Right lung (tissue), 10 donors: ENCODE results near the gene RHOV. TPM values are rescaled to one million over a fixed set of nuclear protein-coding genes. Genes with fewer than 3 reads are reported as not detected.

ENCODE experiments used
- DNase-seq, 2 donors: peaks; one replicate each; pipeline ENCODE4 v3.0.0-alpha.2; 2013
- long read RNA-seq, 8 donors: transcript quantifications; one replicate each; lab custom pipeline, GENCODE V29; 2026
- polyA plus RNA-seq, 5 donors: library from polyadenylated mRNA; unstranded; fragments of 120-200 nt; gene quantifications; one replicate each; pipeline versions ENCODE4 v1.2.1 to v1.2.3, GENCODE V29; 2013; ENCODE audit warnings: inconsistent platforms in 1 of 5, low replicate concordance in 1 of 5; ENCODE audit not compliant: insufficient read length in 5 of 5, insufficient read depth in 1 of 5

RHOV gene, protein sequence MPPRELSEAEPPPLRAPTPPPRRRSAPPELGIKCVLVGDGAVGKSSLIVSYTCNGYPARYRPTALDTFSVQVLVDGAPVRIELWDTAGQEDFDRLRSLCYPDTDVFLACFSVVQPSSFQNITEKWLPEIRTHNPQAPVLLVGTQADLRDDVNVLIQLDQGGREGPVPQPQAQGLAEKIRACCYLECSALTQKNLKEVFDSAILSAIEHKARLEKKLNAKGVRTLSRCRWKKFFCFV
- under 1 TPM; 0.36 to 0.60 (median 0.51) TPM for polyA plus RNA-seq
- long read RNA-seq, donor 1: 0 reads
- long read RNA-seq, donor 2: 0 reads
- long read RNA-seq, donor 3: 0 reads
- long read RNA-seq, donor 4: 0 reads
- long read RNA-seq, donor 5: 0 reads
- long read RNA-seq, donor 6, partial matches to known transcripts: 0 of 1 reads
- long read RNA-seq, donor 6, other reads (novel, unspliced or antisense): 0 of 1 reads
- long read RNA-seq, donor 7: 0 reads
- long read RNA-seq, donor 8: 0 reads

DNA sequence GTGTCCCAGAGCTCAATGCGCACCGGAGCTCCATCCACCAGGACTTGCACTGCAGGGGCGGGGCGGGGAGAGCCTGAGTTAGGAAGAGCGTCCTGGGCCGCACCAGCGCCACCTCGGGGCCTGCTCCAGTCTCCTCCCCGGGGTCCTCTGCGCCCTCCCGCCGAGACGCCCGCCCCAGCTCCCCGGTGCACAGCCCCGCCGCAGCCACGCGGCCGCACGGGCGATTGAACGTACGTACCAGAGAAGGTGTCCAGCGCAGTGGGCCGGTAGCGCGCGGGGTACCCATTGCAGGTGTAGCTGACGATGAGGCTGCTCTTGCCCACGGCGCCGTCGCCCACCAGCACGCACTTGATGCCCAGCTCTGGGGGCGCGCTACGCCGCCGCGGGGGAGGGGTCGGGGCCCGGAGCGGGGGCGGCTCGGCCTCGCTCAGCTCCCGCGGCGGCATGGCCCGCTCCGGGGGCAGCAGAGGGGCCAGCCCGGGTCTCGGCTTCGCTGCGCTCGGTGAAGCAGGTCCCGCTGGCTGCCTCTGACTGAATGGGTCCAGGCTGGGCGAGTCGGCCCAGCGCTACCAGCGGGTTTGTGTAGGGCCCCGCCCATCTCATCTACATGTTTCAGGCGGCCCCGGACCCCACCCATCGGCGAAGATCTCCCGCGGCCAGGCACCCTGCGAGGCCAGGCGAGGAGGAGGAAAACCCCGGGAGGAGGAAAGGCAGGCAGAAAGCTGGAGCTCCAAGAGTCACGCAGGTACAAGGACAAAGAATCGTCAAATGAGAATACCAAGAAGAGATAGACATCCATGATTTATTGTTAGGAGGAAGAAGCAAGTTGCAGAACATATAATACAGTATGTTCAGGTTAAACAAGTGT, at the start of gene RHOV:
Gene RHOV, minus strand, starts transcription at position 541 of the 868 bp plus-strand sequence. Its CDS starts 95 bp downstream, at position 446.
- peak in 1 of 2 donors; percentile 32 for DNase-seq

DNA sequence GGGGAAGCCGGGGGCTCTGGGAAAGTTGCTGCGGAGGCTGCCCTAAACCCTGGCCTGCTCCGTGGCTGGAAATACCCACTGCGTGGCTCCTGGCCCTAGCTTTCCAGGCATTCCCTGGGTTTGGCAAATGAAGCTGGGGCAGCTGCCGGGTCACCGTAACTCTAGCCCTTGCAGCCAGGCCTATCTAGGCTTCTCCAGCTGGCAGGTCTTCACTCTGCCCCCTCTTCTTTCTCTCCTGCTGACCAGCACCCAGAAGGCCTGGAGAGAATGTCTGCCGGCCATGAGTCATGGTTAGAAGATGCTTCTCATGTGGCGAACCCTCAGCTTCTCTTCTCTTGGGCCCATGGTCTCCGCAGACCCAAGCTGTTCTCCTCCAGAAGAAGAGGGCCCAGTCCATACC, 49.5 kb upstream of the RHOV start:
- DNase-seq: no peak

DNA sequence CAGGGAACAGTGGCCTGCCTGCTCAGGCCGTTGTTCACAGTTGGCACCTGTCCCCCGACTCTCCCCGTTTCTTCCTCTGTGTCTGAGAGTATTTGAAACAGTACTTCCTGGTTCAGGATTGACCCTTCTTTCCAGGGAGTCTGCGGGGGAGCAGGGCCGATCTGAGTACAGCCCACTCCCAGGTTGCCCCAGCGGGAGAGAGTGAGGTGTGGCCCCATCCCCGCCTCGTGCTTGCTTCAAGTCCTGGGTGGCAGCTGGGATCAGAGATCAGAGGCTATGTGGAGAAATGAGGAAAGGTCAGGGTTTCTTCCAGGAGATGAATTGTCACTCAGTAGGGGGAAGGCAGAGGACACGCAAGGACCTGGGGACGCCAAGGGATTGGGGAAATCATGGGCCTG, 48.6 kb upstream of the RHOV start:
- DNase-seq: no peak

DNA sequence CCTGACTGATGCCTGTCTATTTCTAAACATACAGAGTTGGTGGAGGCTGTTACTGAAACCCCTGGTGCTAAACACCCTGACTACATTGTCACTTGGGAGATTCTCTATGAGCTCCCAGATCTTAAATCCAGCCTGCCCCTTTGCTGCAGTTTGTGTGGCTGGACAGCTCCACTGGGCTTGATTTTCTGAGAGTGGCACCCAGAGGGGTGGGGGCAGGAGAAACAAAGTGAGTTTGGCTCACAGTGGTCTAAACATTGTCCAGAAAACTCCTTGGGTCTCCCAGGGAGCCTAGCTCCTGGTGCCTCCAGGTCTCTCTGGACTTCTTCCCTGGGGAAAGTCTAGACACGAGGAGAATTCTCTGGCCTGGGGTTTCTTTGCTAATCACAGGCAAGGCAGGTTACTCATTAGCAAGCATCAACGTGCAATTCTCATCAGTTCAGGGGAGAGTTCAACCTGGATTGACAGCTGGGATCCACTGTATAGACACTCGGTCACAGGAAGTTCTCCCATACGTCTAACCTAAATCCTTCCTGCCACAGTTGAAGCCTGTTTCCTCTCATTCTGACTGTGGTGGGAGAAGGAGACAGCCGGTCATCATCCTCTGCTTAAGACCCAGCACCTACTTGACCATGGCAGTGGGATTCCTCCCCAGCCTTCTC, 48.0 kb upstream of the RHOV start:
- no peak for DNase-seq

DNA sequence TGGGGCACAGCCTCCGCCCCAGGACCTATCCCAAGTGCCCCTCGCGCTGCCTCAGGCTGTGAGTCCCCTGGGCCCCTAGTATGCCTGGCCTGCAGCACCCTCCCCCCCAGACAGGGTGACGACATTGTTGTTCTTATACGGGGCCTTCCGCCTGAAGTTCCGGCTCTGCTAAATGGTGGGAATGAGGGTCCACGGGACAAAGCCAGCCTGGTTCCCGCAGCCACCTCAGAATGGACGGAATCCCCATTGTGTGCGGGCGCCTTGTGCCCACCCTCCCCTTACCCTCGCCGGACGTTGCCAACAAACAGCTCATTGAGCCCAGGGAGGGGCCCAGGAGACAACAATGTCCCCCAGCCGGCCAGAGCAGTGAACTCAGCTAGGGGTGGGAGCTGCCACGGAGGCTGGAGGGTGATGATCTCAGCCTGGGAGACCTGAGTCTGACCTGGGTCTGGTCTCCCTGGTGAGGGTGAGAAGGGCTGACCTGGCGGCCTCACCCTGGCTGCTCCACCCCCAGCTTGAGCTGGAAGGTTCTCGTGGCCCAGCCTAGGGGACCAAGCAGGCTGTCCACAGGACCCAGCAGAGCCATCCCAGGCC, 44.9 kb upstream of the RHOV start:
- DNase-seq: no peak

DNA sequence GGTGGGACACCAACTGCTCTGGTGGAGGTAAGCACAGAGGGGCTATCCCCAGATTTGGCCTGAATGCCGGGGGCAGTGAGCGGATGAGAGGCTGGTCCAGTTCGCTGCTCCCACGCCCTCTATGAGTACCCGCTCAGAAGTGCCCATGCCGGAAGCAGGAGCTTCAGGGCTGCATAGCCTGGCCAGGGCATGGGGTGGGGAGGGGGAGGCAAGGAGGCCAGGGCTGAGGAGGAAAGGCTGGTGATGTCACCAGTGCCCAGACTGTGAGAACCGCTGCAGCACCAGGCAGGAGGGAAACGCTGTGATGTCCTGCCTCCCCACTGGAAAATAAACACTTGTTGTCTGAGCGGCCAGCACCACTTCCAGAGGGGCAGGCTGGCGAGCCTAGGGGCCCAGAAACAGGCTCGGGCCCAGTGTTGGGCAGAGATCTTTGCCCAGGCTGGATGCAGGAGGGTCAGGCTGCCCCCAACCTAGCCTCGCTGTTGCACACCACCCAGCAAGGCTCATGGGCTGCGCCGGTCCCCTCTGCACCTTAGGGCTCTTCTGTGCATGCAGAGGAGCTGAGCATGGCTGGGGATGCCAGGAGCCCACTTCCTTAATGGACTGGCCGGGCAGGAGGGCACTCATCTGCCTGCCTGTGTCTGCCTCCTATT, 44.2 kb upstream of the RHOV start:
- no peak for DNase-seq

DNA sequence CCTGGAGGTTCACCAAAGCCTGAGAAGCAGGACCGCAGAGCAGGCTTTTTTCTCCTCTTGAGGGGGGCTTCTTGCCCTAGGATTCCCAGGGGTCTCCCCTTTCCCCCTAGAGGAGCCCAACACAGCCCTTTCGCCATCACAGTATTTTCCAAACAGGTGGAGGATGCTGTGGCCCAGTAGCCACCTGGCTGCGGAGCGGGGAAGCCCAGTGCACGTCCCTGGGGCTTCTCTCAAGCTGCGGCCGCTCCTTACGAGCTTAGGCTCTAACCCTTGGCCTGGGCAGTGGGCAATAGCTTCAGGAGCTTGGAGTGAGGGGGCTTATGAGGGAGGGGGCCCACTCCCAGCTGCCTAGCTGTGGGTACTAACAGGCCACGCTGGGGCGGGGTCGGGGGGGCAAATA, 43.6 kb upstream of the RHOV start:
- DNase-seq: no peak

DNA sequence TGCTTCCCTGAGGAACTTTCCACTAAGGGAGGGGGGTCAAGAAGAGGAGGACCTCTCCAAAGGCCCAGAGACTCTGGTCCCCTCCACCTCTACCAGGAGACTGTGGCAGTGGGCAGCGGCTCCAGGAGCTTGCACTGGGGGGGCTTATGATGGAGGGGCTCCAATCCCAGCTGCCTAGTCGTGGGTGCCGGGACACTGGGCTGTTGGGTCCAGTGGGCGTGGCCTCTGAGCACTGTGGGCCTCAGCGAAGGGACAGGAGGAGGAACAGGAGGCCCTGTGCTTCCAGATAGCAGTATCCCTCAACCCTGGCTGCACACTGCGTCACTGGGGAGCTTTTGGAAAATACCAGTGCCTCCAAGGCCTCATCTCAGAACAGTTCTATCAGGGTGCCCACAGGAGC, 41.6 kb upstream of the RHOV start:
- no peak for DNase-seq

DNA sequence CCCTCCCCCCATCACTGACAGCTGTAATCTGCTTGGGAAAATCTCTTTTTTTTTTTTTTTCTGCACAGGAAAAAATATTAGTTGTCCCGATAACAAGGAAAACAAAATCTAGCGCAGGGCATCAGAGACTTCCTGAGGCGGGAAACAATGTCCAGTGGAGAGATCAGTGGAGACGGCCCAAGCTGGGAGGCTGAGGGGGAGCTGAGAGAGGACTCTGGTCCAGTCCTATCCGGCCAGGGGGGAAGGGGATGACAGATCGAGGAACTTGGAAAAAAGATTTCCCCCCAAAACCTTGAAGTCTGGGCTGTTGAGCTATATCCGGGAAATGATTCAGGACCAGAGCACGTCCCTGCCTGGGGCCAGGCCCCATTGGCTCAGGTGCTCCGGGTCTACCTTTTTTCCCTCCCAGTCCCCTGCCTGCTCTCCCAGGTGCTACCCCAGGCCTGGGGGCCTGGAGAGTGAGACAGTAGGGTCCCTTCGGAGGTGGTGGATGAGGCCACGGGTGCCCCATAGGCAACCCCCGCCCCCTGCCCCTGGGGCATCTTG, 41.2 kb upstream of the RHOV start:
- DNase-seq: no peak

DNA sequence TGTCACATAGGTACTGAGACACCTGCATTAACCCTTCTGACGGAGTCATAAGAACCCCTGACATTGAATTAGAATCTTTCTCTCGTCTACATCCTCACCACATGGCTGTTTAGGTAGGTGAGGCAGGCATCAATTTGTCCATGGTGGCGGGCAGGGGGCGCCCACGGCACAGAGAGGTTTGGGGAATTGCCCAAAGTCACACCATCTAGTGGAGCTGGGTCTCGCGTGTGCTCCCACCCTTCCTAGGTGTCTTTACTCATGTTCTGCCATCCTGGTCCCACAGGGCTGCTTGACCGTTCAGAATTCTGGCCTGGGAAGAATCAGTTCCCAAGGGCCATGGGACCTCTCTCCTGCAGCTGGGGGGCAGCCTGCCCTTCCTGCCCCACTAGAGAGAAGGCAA, 40.5 kb upstream of the RHOV start:
- DNase-seq: no peak

DNA sequence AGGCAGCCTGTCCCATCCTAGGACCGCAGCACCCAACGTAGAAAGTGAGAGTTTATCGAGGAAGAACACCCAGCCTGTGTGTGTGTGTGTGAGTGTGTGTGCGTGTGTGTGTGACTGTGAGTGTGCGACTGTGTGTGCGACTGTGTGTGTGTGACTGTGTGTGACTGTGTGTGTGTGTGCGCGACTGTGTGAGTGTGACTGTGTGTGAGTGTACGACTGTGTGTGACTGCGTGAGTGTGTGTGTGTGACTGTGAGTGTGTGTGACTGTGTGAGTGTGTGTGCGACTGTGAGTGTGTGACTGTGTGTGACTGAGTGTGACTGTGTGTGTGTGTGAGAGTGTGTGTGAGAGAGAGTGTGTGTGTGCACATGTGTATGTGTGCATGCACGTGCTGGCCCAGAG, 40.0 kb upstream of the RHOV start:
- DNase-seq: no peak

DNA sequence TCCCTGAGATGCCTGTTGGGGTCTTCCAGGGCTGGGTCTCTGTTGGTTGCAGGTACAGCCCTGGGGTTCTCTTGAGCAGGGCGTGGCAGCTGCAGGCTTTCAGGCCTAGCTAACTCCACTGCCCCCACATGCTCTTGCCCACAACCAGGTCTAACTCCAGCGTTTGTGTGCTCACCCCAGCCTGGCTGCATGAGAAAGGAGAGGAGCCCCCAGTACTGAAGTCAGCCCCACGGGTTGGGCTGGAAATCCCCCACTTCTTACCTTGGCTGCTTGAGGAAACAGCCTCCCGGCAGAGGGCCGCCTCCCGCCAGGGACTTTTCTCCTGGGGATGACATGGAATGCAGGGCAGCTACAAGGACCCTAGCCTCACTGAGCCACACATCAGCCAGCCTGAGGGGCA, 38.4 kb upstream of the RHOV start:
- no peak for DNase-seq

DNA sequence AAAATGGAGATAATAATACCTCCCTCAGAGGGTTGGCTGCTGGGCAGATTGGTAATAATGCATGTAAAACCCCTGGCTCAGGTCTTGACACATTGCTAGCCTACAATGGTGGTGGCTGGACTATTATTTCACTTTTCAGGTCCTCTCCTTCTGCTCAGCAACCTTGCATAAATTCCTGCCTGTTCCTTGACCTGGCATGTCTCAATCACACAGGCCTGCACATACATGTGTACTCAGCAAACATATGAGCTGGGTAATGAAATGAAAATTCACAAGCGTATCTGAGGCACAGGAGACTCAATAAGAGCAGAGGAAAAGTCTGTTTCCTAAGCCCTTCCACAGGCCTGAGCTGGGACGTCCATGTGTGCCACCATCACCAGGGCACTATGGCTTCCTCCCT, 37.7 kb upstream of the RHOV start:
- no peak for DNase-seq

DNA sequence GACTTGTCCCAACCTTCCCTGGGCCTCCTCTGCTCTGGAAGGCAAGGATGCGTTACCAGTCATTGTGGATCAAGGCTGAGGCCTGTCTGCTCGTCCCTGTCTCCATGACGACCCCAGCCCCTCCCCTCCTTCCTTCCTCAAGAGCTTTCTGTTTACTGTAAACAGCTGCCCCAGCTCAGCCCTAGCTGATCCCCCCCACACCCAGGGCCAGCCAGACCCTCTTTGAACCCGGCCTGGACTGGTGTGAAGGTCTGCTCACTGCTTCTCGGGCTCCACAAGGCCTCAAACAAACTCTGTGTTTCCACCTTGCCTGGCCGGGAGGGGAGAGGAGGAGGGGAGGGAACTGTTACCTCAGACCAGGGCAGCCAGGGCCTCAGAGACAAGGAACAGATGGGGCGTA, 37.1 kb upstream of the RHOV start:
- DNase-seq: no peak

DNA sequence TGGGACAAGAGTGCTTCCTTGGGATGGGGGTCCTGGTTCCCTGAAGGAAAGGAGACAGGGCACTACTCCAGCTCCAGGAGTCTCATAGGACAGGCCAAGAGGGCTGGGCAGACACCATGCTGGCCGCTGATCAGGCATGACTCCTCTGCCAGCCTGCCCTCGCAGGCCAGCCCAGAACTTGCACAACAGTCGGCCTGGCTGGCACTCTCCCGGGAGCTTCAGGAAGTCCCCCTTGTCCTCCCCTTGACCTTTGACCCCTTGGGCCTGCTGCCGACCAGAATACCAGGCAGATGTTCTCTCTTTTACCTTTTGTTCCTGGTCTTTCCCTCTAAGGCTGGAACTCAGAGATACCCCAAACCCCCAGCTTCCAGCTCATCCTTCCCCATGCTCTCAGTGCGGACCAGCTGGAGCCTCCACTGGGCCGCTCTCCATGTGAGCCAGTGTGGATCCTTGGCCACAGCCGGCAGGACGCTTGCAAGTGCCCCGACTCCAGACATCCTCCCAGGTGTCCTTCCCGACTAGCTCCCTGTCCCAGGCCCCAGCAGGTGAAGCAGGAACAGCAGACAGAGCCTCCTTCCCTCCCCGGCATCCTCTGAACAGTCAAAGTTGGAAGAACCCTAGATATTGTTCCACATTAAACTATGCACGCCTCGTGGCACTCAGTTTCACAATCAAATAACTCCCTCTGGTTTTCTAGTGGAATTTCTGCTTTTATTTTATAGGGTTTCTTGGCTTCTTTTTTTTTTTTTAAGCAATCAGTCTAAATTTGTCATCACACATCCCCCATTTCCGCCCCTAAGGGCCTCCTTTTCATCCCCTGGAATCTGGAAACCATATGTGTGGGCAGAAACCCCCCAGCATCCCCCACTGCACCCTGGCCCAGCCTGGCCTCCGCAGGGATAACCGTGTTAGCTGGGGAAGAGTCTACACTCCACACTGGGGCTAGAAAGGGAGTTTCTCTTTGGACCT, 35.9 kb upstream of the RHOV start:
- DNase-seq: no peak

DNA sequence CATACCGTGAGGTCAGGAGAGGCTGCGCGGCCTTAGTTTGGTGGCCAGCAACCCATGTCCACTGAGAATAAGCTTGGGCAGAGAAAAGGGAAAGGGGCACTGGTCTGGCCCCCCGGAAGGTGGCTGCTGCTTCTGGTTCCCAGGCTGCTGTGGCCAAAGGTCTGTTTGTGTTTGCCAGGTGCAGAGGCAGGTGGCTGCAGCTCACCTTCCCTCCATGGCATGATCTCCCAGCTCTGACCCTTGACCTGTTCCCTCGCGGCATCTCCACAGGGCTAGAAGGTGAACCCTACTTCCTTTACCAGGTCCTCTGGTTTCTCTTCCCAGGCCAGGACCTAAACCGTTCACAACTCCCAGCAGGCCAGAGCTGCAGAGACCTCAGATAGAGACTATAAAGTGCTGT, 34.1 kb upstream of the RHOV start:
- no peak for DNase-seq

DNA sequence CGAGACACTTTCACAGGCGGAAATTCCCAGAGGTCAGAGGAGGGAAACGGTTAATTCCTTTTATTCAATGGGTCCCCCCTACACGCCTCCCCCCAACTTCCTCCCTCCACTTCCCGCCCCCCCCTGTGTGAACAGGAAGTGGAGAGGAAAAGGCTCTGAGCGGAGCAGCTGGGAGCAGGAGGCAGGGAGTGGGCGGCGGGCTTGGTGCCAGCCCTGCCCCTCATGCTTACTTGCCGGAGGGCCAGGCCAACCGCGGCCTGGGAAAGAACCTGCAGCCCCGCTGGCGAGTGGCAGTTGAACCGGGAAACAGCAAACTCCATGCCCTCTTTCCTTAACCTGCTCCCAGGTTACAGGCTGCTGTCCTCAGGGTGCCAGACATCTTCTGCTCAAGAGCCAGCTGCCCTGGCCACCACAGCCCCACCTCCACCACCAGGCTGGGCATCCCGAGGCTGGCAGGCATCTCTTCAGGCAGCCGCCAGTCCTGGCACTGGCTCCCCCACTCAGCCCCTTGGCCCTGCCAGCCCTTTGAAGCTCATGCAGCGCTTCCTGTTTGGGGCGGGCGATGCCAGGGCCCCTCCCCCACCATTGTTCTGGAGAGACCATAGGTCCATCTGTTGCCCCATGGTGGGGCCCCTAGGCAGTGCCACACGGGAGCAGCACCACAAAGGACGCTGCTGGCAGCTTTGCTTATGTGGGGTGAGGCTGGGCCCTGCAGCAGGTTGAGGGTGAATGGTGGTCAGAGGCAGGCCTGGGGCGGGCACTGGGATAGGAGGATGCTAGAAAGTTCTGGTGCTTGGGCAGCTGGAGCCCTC, 33.2 kb upstream of the RHOV start:
- DNase-seq: no peak

DNA sequence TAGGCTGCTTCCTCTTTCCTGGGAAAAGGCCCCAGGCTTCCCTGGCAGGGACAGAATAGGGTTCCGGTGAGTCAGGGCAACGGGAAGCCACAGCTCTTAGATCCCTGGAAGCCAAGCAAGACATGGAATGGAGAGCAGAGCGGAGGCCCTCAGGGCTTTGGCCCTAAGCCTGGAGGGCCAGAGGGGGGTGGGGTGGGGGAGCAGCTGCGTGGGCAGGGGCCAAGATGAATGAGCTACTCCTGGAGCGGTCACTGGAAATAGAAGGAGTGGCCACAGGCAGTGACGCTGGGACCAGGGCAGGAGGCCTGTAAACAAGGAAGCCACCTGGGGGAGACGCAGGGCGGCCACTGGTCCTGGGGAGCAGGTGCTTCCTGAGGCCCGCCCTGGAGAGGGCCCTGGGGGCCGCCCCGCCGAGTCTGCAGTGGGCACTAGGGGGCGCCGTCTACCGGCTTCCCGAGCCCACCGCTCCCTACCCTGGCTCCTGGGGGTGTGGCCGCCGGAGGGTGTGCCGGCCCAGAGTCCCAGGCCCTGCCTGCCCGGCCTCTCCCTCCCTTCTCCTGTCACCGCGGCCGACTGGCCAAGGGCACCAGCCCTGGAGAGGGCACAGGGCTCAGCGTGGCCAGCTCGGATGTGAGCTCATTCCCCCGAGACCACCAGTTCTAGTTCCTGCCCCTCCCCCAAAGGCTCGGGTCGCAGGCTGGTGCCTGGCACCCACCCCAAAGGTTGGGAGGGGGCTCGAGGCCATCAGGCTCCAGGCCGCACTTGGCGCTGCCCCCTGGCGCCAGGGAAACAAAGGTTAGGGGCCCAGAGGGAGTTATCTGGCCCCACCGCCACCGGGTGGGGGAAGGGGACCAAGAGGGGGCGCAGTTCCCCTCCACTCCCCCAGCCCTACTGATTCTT, 32.3 kb upstream of the RHOV start:
- peak; percentile 83 for DNase-seq
